Activated T-helper 9 cell treated with anti-CD3 and anti-CD28 coated beads, Interleukin-2, amount 50 U/mL, for 16 hours (primary cell): Measurements from ENCODE around the gene LMBRD1.

Source experiments
- DNase-seq: peaks from one replicate; pipeline ENCODE4 v3.0.0-alpha.2; 2020; ENCODE audit warnings: low read depth

The LMBRD1 gene

DNA sequence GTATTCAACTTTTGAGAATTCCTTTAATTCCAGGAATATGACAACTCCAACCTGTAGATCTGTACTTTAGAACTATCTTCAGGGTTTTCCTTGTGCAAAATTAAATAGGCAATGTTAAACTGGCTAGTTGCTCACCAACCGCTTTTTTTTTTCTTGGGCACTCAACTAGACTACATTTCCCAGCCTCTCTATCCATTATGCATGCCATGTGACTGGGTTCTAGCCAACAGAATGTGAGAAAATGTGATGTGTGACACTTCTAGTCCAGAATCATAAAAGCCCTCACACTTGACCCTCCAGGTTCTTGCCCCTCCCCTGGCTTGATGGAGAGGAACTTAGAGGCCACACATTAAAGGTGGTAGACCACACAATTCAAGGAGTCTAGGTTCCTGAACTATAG, 166.0 kb downstream of the LMBRD1 start:
- DNase-seq, result no peak

DNA sequence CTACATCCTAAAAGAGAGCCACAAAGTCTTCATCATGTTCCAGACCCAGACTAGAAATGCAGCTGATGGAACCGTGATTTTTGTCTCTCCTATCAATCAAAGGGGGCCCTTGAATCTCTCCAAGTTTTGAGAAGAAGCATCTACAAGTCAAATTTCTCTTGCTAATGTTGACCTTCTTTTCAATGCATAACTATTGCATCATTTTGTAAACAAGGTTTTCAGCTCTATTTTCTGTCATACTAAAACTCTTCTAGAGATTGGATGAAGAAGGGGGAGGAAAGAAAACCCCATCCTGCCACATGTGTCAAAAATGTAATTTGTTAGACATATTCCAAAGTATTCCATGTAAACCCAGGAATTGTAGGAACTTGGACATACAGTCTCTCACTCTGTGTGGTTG, 169.2 kb downstream of the LMBRD1 start:
- DNase-seq, result no peak

DNA sequence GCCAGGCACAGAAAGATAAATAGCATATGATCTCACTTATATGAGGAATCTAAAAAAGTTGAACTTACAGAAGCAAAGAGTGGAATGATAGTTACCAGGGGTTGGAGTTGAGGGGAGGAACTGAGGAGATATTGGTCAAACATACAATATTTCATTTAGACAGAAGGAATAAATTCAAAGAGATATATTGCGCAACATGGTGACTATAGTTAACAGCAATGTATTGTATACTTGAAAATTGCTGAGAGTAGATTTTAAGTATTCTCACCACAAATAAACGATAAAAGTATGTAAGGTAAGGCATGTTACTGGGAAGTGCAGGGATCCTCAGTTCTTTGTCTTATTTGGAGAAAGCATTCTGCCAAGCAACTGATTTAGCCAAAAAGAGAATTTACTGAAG, 171.9 kb downstream of the LMBRD1 start:
- no peak for DNase-seq
